ENCODE results near the gene AP3B1. TPM values are rescaled to one million over a fixed set of nuclear protein-coding genes. Genes with fewer than 3 reads are reported as not detected.
A peak's percentile ranks its signal among the peaks of the same experiment; 100 is the strongest.

Gene AP3B1
- total and polyA plus RNA-seq, 2 experiments from 2014 or later: 32.1 to 46.3 TPM

DNA sequence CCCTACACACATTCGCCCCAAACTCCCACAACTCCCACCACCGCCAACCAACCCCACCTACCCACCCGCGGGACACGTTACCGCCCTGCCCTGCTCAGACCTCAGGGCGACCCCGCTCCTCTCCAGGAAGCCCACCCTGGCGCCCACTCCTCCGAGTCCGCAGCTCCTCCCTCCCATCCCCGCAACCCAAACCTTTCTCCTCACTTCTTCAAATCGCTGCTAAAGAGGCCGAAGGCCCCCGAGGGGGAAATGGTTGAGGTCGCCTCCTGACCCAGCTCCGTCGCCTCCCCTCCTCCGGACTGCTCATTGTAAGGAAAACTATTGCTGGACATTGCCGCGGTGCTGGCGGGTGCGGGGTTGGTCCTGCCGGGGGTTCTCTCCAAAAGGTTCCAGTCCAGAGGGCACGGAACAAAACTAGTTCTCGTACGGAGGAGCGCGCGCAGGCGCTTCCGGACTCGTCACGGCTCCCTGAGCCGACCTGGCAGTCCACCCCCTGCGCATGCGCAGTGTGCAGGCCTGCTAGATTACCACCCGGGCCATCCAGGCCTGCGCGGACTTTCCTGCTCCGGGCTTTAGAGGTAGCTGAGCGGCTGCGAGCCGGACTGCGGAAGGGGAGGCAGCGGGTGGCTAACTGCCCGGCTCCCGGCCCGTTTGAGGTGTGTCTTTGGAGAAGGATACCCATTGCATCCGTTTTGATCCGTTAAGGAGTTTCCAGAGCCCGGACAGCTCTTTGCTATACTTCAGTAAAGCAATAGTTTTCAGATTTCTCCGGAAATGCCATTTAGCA, at the start of gene AP3B1 (continued):
- TF ChIP-seq, protein P1, sequence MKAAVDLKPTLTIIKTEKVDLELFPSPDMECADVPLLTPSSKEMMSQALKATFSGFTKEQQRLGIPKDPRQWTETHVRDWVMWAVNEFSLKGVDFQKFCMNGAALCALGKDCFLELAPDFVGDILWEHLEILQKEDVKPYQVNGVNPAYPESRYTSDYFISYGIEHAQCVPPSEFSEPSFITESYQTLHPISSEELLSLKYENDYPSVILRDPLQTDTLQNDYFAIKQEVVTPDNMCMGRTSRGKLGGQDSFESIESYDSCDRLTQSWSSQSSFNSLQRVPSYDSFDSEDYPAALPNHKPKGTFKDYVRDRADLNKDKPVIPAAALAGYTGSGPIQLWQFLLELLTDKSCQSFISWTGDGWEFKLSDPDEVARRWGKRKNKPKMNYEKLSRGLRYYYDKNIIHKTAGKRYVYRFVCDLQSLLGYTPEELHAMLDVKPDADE (IDR thresholded peaks at IDR 0.05): peak; percentile 60; the same call in 1 of the 2 replicates
- no peak for TF ChIP-seq STAT1 (IDR thresholded peaks at IDR 0.05; ENCODE audit: unreplicated experiment)
- no peak for TF ChIP-seq JUNB (IDR thresholded peaks at IDR 0.05; ENCODE audit: unreplicated experiment)
- TF ChIP-seq ZNF114 (CRISPR knock-in tag; IDR thresholded peaks at IDR 0.05): no peak

DNA sequence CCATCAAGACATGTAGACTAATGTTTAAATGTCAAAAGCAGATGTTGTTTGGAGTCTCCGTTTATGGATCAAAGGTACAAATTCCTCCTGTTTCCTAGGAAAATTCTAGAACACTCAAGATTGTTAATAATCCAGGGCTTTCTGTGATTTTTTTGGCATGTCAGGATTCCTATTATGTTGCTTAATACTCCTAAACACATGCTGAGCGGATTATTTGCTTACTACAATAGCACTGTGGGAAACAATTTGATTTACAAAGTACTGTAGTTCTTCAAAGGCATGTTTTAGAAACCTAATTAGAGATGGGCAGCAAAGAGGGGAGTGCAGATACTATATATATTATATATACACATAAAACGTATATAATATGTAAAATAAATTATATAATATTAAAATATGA, 46.9 kb upstream of the AP3B1 start:
- Histone ChIP-seq H3K9me2 (ENCODE audit: insufficient read depth) (no peaks in the 10 kb centered on the region), H3K79me2 (replicated peaks; ENCODE audit: insufficient read depth) (no peaks in the 10 kb centered on the region), H3K27ac (ENCODE audit: low read depth) (no peak overlapping the region), H3K27me3 (ENCODE audit: insufficient read depth) (peaks cover 83% of the 10 kb centered on the region), H3K36me3 (ENCODE audit: insufficient read depth) (peaks cover 4% of the 10 kb centered on the region; the same call in 1 of the 2 replicates), H3K4me2 (no peak overlapping the region), H3K4me1 (ENCODE audit: insufficient read depth) (peaks cover 18% of the 10 kb centered on the region), H2AFZ (no peak overlapping the region), H3F3A (replicated peaks; ENCODE audit: low read depth) (no peaks in the 10 kb centered on the region), H3K4me3 (no peak overlapping the region), H4K20me1 (replicated peaks; ENCODE audit: insufficient read depth) (no peaks in the 10 kb centered on the region; the same call in 1 of the 2 replicates)
- peaks cover 61% of the 10 kb centered on the region for H3K27me3 Mint-ChIP-seq (ENCODE audit: insufficient read depth, low read depth, poor library complexity)
- DNase-seq (ENCODE audit: low spot score): peak; percentile 69
- peak; percentile 81 for ATAC-seq
- H3K4me3 Mint-ChIP-seq: no peak overlapping the region
- H3K9me3 Mint-ChIP-seq: peaks cover 43% of the 10 kb centered on the region
- no peak overlapping the region for H3K27ac Mint-ChIP-seq
- H3K4me1 Mint-ChIP-seq: peaks cover 15% of the 10 kb centered on the region; the same call in 2 of the 3 replicates
- H3K36me3 Mint-ChIP-seq (ENCODE audit: low read depth): peaks cover 14% of the 10 kb centered on the region
- no peak for TF ChIP-seq EZH2 (IDR thresholded peaks at IDR 0.05; ENCODE audit: low read depth, unreplicated experiment)
- peak; percentile 66; the same call in 1 of the 2 replicates for TF ChIP-seq NANOG (IDR thresholded peaks at IDR 0.05; ENCODE audit: borderline replicate concordance)

DNA sequence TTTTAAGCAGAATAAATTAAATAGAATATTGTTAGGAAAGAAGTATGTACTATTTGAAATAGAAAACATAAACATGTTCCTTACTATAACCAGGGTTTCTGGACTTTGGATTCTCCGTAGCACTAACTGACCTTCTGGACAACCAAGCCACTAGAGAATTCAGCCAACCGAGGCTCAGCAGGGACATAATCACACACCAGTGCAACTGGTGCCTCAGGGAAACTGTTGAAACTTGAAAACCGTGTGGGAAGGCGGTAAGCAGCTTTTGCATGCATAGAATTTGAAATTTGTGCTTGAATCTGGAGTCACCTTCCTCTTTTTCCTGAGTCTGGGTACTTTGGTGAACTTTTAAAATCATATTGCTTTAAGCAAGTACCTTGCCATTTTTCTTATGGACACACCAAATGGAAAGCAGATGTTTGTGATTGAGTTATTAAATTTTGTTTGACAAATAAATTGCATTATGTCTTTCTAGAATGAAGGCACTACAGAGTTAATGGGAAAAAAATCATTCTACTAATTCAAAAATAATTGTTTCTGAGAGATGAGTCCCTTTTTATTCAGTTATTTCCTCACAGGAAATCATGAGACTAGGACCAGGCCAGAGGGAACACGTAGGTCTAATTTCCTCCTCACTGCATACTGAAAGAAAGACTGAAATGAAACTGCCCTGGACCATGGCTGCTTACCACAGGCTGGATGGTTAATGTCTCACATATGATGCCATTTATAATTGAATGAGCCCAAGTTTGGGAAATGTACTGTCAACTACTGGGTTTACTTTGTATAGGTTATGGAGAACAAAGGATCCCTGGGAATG, 45.3 kb upstream of the AP3B1 start:
- Histone ChIP-seq H3K27me3 (ENCODE audit: insufficient read depth) (peaks cover 70% of the 10 kb centered on the region), H4K20me1 (replicated peaks; ENCODE audit: insufficient read depth) (no peaks in the 10 kb centered on the region; the same call in 1 of the 2 replicates), H3K4me1 (ENCODE audit: insufficient read depth) (peaks cover 11% of the 10 kb centered on the region; the same call in 1 of the 2 replicates), H3K9me2 (ENCODE audit: insufficient read depth) (no peaks in the 10 kb centered on the region), H2AFZ (no peak overlapping the region), H3K4me3 (no peak overlapping the region), H3K36me3 (ENCODE audit: insufficient read depth) (peaks cover 4% of the 10 kb centered on the region; the same call in 1 of the 2 replicates), H3K79me2 (replicated peaks; ENCODE audit: insufficient read depth) (no peaks in the 10 kb centered on the region), H3K4me2 (no peak overlapping the region), H3F3A (replicated peaks; ENCODE audit: low read depth) (no peaks in the 10 kb centered on the region), H3K27ac (ENCODE audit: low read depth) (no peak overlapping the region)
- Mint-ChIP-seq H3K36me3 (ENCODE audit: low read depth) (peaks cover 14% of the 10 kb centered on the region), H3K27me3 (ENCODE audit: insufficient read depth, low read depth, poor library complexity) (peaks cover 59% of the 10 kb centered on the region), H3K9me3 (peaks cover 43% of the 10 kb centered on the region), H3K4me1 (peaks cover 10% of the 10 kb centered on the region; the same call in 2 of the 3 replicates), H3K4me3 (no peak overlapping the region), H3K27ac (no peak overlapping the region)
- ATAC-seq (no peak), DNase-seq (ENCODE audit: low spot score) (no peak)
- TF ChIP-seq CREB1 (CRISPR knock-in tag; IDR thresholded peaks at IDR 0.05; ENCODE audit: low read depth) (no peak), ZNF114 (CRISPR knock-in tag; IDR thresholded peaks at IDR 0.05) (no peak), ZNF331 (CRISPR knock-in tag; IDR thresholded peaks at IDR 0.05; ENCODE audit: low read depth) (no peak), POLR2AphosphoS5 (IDR thresholded peaks at IDR 0.05; ENCODE audit: low read depth) (no peak)
- TF ChIP-seq, protein P2, sequence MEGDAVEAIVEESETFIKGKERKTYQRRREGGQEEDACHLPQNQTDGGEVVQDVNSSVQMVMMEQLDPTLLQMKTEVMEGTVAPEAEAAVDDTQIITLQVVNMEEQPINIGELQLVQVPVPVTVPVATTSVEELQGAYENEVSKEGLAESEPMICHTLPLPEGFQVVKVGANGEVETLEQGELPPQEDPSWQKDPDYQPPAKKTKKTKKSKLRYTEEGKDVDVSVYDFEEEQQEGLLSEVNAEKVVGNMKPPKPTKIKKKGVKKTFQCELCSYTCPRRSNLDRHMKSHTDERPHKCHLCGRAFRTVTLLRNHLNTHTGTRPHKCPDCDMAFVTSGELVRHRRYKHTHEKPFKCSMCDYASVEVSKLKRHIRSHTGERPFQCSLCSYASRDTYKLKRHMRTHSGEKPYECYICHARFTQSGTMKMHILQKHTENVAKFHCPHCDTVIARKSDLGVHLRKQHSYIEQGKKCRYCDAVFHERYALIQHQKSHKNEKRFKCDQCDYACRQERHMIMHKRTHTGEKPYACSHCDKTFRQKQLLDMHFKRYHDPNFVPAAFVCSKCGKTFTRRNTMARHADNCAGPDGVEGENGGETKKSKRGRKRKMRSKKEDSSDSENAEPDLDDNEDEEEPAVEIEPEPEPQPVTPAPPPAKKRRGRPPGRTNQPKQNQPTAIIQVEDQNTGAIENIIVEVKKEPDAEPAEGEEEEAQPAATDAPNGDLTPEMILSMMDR (conservative IDR thresholded peaks at IDR 0.05; ENCODE audit: low read depth in 2 of 2): no peak
- TF ChIP-seq, protein P1 (IDR thresholded peaks at IDR 0.05): no peak

Data from GM23338 (cell line).